ENCODE measurements around the gene ANTXR2.

- TF ChIP-seq CTCF (IDR thresholded peaks at IDR 0.05) (no peak), POLR2A (IDR thresholded peaks at IDR 0.05) (no peak), EP300 (IDR thresholded peaks at IDR 0.05) (no peak)
These were observed 172.8 kb downstream of the ANTXR2 start for GRCh38 chr4:79900182-79900581.
